Stimulated activated CD8-positive, alpha-beta memory T cell treated with anti-CD3 and anti-CD28 coated beads, Interleukin-12 subunit alpha, Interleukin-12 subunit beta, amount 100 ng/mL, for 1 hour (primary cell): Measurements from ENCODE around the gene TCF20.

Experiments used
- DNase-seq: peaks from one replicate; pipeline ENCODE4 v3.0.0-alpha.2; 2020; ENCODE audit warnings: low read depth

TCF20 gene

GRCh38 chr22:42258126-42258525 lies 12.3 kb downstream of the TCF20 start:
- DNase-seq = no peak

GRCh38 chr22:42257386-42257785 lies 13.1 kb downstream of the TCF20 start:
- DNase-seq = no peak

- DNase-seq = no peak
Observed at GRCh38 chr22:42256930-42257329, 13.5 kb downstream of the TCF20 start.

GRCh38 chr22:42256220-42256619 lies 14.2 kb downstream of the TCF20 start:
- DNase-seq = no peak

GRCh38 chr22:42249831-42250230 lies 20.6 kb downstream of the TCF20 start:
- DNase-seq = no peak

GRCh38 chr22:42248995-42249394 lies 21.5 kb downstream of the TCF20 start:
- no peak for DNase-seq

- DNase-seq = no peak
Observed at GRCh38 chr22:42247596-42247995, 22.9 kb downstream of the TCF20 start.

- DNase-seq = no peak
Observed at GRCh38 chr22:42243802-42244060, 26.7 kb downstream of the TCF20 start.

- DNase-seq = no peak
Observed at GRCh38 chr22:42236848-42237247, 33.6 kb downstream of the TCF20 start.

GRCh38 chr22:42236268-42236667 lies 34.2 kb downstream of the TCF20 start:
- DNase-seq = no peak

- no peak for DNase-seq
Observed at GRCh38 chr22:42233879-42234278, 36.6 kb downstream of the TCF20 start.

GRCh38 chr22:42231929-42232328 lies 38.5 kb downstream of the TCF20 start:
- DNase-seq = no peak

GRCh38 chr22:42229455-42230149 lies 40.9 kb downstream of the TCF20 start:
- no peak for DNase-seq

- no peak for DNase-seq
Observed at GRCh38 chr22:42228483-42228882, 42.0 kb downstream of the TCF20 start.

- DNase-seq = no peak
Observed at GRCh38 chr22:42227435-42227834, 43.0 kb downstream of the TCF20 start.

GRCh38 chr22:42225841-42226240 lies 44.6 kb downstream of the TCF20 start:
- DNase-seq = no peak

GRCh38 chr22:42222140-42222539 lies 48.3 kb downstream of the TCF20 start:
- DNase-seq = no peak
